B cell (primary cell): ENCODE measurements around the gene CPLX1. TPM values are rescaled to one million over a fixed set of nuclear protein-coding genes. Genes with fewer than 3 reads are reported as not detected.

Experiments used
- ATAC-seq: fragments of 200-7000 bp; cut with Tn5 transposase; one replicate; pipeline ENCODE4 v1.10.0; 2021; ENCODE audit warnings: low read depth, mild to moderate bottlenecking, moderate number of reproducible peaks, moderate library complexity
- CTCF ChIA-PET: fragments of 350-600 bp; sonication (Branson Sonifier 250); formaldehyde crosslinking; loops from one replicate; lab custom pipeline; 2021; ENCODE audit warnings: antibody characterized with exemption, inconsistent platforms; lab: Charles Lee
- POLR2A ChIA-PET: fragments of 350-600 bp; sonication (Branson Sonifier 250); formaldehyde crosslinking; loops from one replicate; lab custom pipeline; 2021; ENCODE audit warnings: antibody characterized with exemption; lab: Charles Lee
- DNase-seq: peaks from one replicate; pipeline ENCODE4 v3.0.0; 2013
- H2AFZ ChIP-seq: 2 replicates; pipeline ENCODE4 v1.6.1; 2012; ENCODE audit warnings: mild to moderate bottlenecking, low read depth, low read length; ENCODE audit not compliant: insufficient read depth, poor library complexity, severe bottlenecking
- H3K27ac ChIP-seq, 2 donors: 1 replicate in 1 of 2; 2 replicates in 1 of 2; pipeline ENCODE4 v1.5.1; 2012 to 2013; ENCODE audit warnings: low read length in 2 of 2, mild to moderate bottlenecking in 2 of 2, moderate library complexity in 1 of 2
- H3K27me3 ChIP-seq, 4 experiments: fragments of 200-600 bp in 1 of 4; sonication (generic) in 1 of 4; replicated peaks in 1 of 4; 1 replicate in 2 of 4; 2 replicates in 2 of 4; pipeline versions ENCODE4 v1.6.1 to v1.7.0; 2013 to 2016; ENCODE audit warnings: low read length in 3 of 4, mild to moderate bottlenecking in 2 of 4, mixed read lengths in 1 of 4, moderate library complexity in 1 of 4; ENCODE audit not compliant: insufficient read depth in 4 of 4, control insufficient read depth in 3 of 4; ENCODE audit errors: control extremely low read depth in 1 of 4
- H3K36me3 ChIP-seq, 2 experiments: replicated peaks in 1 of 2; 1 replicate in 1 of 2; 2 replicates in 1 of 2; pipeline versions ENCODE4 v1.6.1 to v1.7.1; 2013; ENCODE audit warnings: low read length in 1 of 2; ENCODE audit not compliant: insufficient read depth in 2 of 2, control insufficient read depth in 1 of 2; ENCODE audit errors: control extremely low read depth in 1 of 2, extremely low read depth in 1 of 2
- H3K4me1 ChIP-seq, 2 donors: fragments of 200-600 bp in 1 of 2; sonication (generic) in 1 of 2; 1 replicate in 1 of 2; 2 replicates in 1 of 2; pipeline versions ENCODE4 v1.5.1 to v1.6.1; 2013 to 2017; ENCODE audit warnings: low read length in 2 of 2; ENCODE audit not compliant: control insufficient read depth in 2 of 2, insufficient read depth in 2 of 2
- H3K4me2 ChIP-seq: replicated peaks from 2 replicates; pipeline ENCODE3; 2012; ENCODE audit warnings: mild to moderate bottlenecking, low read depth, low read length; ENCODE audit not compliant: poor library complexity, severe bottlenecking
- H3K4me3 ChIP-seq, 5 experiments: fragments of 200-600 bp in 1 of 5; sonication (generic) in 1 of 5; 1 replicate in 3 of 5; 2 replicates in 2 of 5; pipeline versions ENCODE4 v1.5.1 to v1.7.0; 2011 to 2016; ENCODE audit warnings: low read length in 4 of 5, mild to moderate bottlenecking in 4 of 5, low read depth in 2 of 5, control low read depth in 1 of 5, moderate library complexity in 1 of 5; ENCODE audit not compliant: insufficient read depth in 1 of 5; ENCODE audit errors: control extremely low read depth in 1 of 5, extremely low read depth in 1 of 5
- H3K79me2 ChIP-seq: fragments of 200-600 bp; sonication (generic); one replicate; pipeline ENCODE4 v1.6.0; 2016; ENCODE audit warnings: low read length; ENCODE audit not compliant: control insufficient read depth, insufficient read depth
- H3K9ac ChIP-seq: fragments of 200-600 bp; sonication (generic); 2 replicates; pipeline ENCODE4 v1.6.1; 2017; ENCODE audit warnings: mild to moderate bottlenecking, low read length, moderate library complexity
- H3K9me3 ChIP-seq, 3 donors: one replicate each; pipeline versions ENCODE4 v1.6.1 to v1.7.1; 2013; ENCODE audit warnings: low read length in 2 of 3; ENCODE audit not compliant: control insufficient read depth in 2 of 3, insufficient read depth in 1 of 3; ENCODE audit errors: control extremely low read depth in 1 of 3
- H4K20me1 ChIP-seq: 2 replicates; pipeline ENCODE4 v1.6.0; 2012; ENCODE audit warnings: mild to moderate bottlenecking, low read length; ENCODE audit not compliant: insufficient read depth, control insufficient read depth, poor library complexity, severe bottlenecking
- H3K27ac Mint-ChIP-seq: one replicate; pipeline ENCODE4 v1.8.0; 2021; ENCODE audit warnings: mixed read lengths
- H3K27me3 Mint-ChIP-seq: one replicate; pipeline ENCODE4 v1.8.0; 2021; ENCODE audit warnings: mixed read lengths
- H3K4me1 Mint-ChIP-seq: one replicate; pipeline ENCODE4 v1.8.0; 2021; ENCODE audit warnings: mixed read lengths
- H3K4me3 Mint-ChIP-seq: one replicate; pipeline ENCODE4 v1.8.0; 2021; ENCODE audit warnings: mixed read lengths
- H3K9me3 Mint-ChIP-seq: one replicate; pipeline ENCODE4 v1.8.0; 2022; ENCODE audit warnings: mixed read lengths; ENCODE audit not compliant: insufficient read depth
- EZH2 ChIP-seq: IDR thresholded peaks from 2 replicates; pipeline ENCODE4 v1.6.1; 2012; ENCODE audit warnings: borderline replicate concordance, low read depth, mild to moderate bottlenecking, moderate library complexity, low read length; ENCODE audit not compliant: insufficient read depth, poor library complexity, severe bottlenecking
- WGBS: methylation state at CpG from one replicate; pipeline ENCODE4 v1.1.5; 2013; ENCODE audit warnings: missing lambda C conversion rate; ENCODE audit not compliant: insufficient coverage; 5-methylcytosine and 5-hydroxymethylcytosine counted together
- intact Hi-C: fragments of 100-400 bp; cut with micrococcal nuclease; formaldehyde crosslinking; loops from one replicate; pipeline ENCODE4 v1.10.0; 2022
- polyA plus RNA-seq: library from polyadenylated mRNA; depleted of rRNA; stranded (reverse); fragments of >200 nt; gene quantifications from 2 replicates; pipeline ENCODE4 v1.2.3, GENCODE V29; 2012
- total RNA-seq, 2 donors: library from RNA; stranded (reverse); fragments of 120-200 nt in 1 of 2; gene quantifications; 1 replicate in 1 of 2; 2 replicates in 1 of 2; pipeline versions ENCODE4 v1.2.3 to v1.2.4, GENCODE V29; 2013 to 2022
- TF ChIP-seq, protein P1 (sequence below): fragments of 200-600 bp; IDR thresholded peaks from one replicate; pipeline ENCODE4 v1.8.0; 2022; ENCODE audit warnings: antibody characterized with exemption, mild to moderate bottlenecking

Gene CPLX1
- total and polyA plus RNA-seq, 2 donors (not counting 1 experiment from before 2014, with no cell fraction given) = not detected

- peaks cover 0 to 19% (median 0%) of the 10 kb centered on the region in 3 donors for H3K9me3 ChIP-seq
- H3K4me3 Mint-ChIP-seq = peak overlapping the region; percentile 71
- peaks cover 35% of the 10 kb centered on the region for H3K4me1 Mint-ChIP-seq
- no peak overlapping the region for H3K27ac Mint-ChIP-seq
- H3K36me3 ChIP-seq = no peaks in the 10 kb centered on the region
- ChIA-PET CTCF (interaction anchor here (2.9 kb wide), 1 partner anchor 202 kb away, joined by 13 read pairs; the partner anchor contains the start of gene IDUA), POLR2A (no interaction called here)
- peaks cover 0 to 42% (median 14%) of the 10 kb centered on the region in 4 experiments for H3K27me3 ChIP-seq
- peaks cover 13% of the 10 kb centered on the region for H4K20me1 ChIP-seq
- H3K27me3 Mint-ChIP-seq = peaks cover 22% of the 10 kb centered on the region
- peaks cover 24% of the 10 kb centered on the region for H3K79me2 ChIP-seq
- 58% methylated on average over 57 of the region's 57 CpGs for WGBS
- TF ChIP-seq EZH2 = no peak
- intact Hi-C loops = loop anchor here (5.0 kb wide), 1 partner anchor 447 kb away; the partner anchor contains the start of gene ZNF141
- peak overlapping the region; percentile 66 for H3K4me2 ChIP-seq
- H3K27ac ChIP-seq = no peak overlapping the region
- no peak overlapping the region for H2AFZ ChIP-seq
- no peak overlapping the region for H3K4me3 ChIP-seq
- H3K4me1 ChIP-seq = peaks cover 38 to 40% of the 10 kb centered on the region in 2 donors
- no peak overlapping the region for H3K9ac ChIP-seq
- ATAC-seq (no peak), DNase-seq (no peak)
- no peaks in the 10 kb centered on the region for H3K9me3 Mint-ChIP-seq
Measured at GRCh38 chr4:784401-785331, 41.3 kb downstream of the CPLX1 start.

GRCh38 chr4:781493-782216 lies 44.3 kb downstream of the CPLX1 start:
- peaks cover 0 to 26% (median 11%) of the 10 kb centered on the region in 4 experiments for H3K27me3 ChIP-seq
- H3K4me1 ChIP-seq = peaks cover 38 to 40% of the 10 kb centered on the region in 2 donors
- ChIA-PET POLR2A (interaction anchor here (1.3 kb wide), 1 partner anchor 205 kb away, joined by 4 read pairs; the partner anchor contains the start of gene IDUA), CTCF (interaction anchor here (1.4 to 2.9 kb wide), 2 partner anchors 39 to 205 kb away, joined by 6 to 13 read pairs; partner anchors contain the start of gene IDUA)
- peak overlapping the region; percentile 91 for H3K27ac Mint-ChIP-seq
- H3K4me3 Mint-ChIP-seq = peak overlapping the region; percentile 94
- peaks cover 0 to 19% of the 10 kb centered on the region in 2 experiments for H3K36me3 ChIP-seq
- DNase-seq = peak; percentile 99
- peak overlapping the region; percentile 23 to 97 (median 85) for H3K4me3 ChIP-seq
- H3K9me3 Mint-ChIP-seq = no peaks in the 10 kb centered on the region
- H3K9ac ChIP-seq = peak overlapping the region; percentile 99
- ATAC-seq = peak; percentile 94
- peak overlapping the region; percentile 93 for H3K4me2 ChIP-seq
- H3K4me1 Mint-ChIP-seq = peaks cover 48% of the 10 kb centered on the region
- intact Hi-C loops = loop anchor here (1.0 to 5.0 kb wide), 8 partner anchors 76 to 565 kb away; partner anchors contain the start of genes ATP5ME, DGKQ, GAK and IDUA
- peaks cover 54% of the 10 kb centered on the region for H3K79me2 ChIP-seq
- peak overlapping the region; percentile 95 for H2AFZ ChIP-seq
- H3K27ac ChIP-seq = peak overlapping the region; percentile 82 to 95
- under 1% methylated on average over 56 of the region's 57 CpGs for WGBS
- H3K27me3 Mint-ChIP-seq = peaks cover 18% of the 10 kb centered on the region
- H4K20me1 ChIP-seq = peaks cover 21% of the 10 kb centered on the region
- TF ChIP-seq, protein P1, sequence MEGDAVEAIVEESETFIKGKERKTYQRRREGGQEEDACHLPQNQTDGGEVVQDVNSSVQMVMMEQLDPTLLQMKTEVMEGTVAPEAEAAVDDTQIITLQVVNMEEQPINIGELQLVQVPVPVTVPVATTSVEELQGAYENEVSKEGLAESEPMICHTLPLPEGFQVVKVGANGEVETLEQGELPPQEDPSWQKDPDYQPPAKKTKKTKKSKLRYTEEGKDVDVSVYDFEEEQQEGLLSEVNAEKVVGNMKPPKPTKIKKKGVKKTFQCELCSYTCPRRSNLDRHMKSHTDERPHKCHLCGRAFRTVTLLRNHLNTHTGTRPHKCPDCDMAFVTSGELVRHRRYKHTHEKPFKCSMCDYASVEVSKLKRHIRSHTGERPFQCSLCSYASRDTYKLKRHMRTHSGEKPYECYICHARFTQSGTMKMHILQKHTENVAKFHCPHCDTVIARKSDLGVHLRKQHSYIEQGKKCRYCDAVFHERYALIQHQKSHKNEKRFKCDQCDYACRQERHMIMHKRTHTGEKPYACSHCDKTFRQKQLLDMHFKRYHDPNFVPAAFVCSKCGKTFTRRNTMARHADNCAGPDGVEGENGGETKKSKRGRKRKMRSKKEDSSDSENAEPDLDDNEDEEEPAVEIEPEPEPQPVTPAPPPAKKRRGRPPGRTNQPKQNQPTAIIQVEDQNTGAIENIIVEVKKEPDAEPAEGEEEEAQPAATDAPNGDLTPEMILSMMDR = no peak
- no peak for TF ChIP-seq EZH2
- peaks cover 0 to 19% (median 0%) of the 10 kb centered on the region in 3 donors for H3K9me3 ChIP-seq
